K562 (cell line): ENCODE data around the gene RYR1. TPM values are rescaled to one million over a fixed set of nuclear protein-coding genes. Genes with fewer than 3 reads are reported as not detected.
A peak's percentile ranks its signal among the peaks of the same experiment; 100 is the strongest.

ENCODE experiments used
- ATAC-seq: fragments of 200-7000 bp; cut with Tn5 transposase; 3 replicates; pipeline ENCODE4 v1.9.1; 2020; ENCODE audit warnings: moderate library complexity
- BruUV-seq: library from RNA; stranded (reverse); fragments of 400-500 nt; replicated peaks from 2 replicates; lab custom pipeline; 2021; lab: Mats Ljungman, UMichigan
- CTCF ChIA-PET: fragments of 300-600 bp; formaldehyde crosslinking; extraction: SDS; loops from one replicate; lab custom pipeline; 2021; ENCODE audit warnings: low intra/inter-chr PET ratio; lab: Yijun Ruan, JAX
- POLR2A ChIA-PET: fragments of 300-600, 350-650 bp; sonication (Branson Sonifier 250); formaldehyde crosslinking; extraction: SDS; loops from one replicate; lab custom pipeline; 2021; ENCODE audit warnings: antibody characterized with exemption, inconsistent platforms; lab: Yijun Ruan, JAX
- DNase-seq, 4 experiments: peaks; one replicate each; pipeline versions ENCODE4 v3.0.0 to v3.0.0-alpha.2; 2011 to 2018; ENCODE audit warnings: low spot score in 3 of 4, mixed read lengths in 3 of 4; ENCODE audit errors: extremely low read depth in 1 of 4
- FAIRE-seq: peaks from 2 replicates; lab custom pipeline; 2011; peaks lifted over from hg19 to GRCh38; lab: Jason Lieb, UNC
- H2AFZ ChIP-seq: 2 replicates; pipeline ENCODE4 v1.6.0; 2011; ENCODE audit warnings: low read depth, low read length, control low read depth, inconsistent platforms
- H3K27ac ChIP-seq: fragments of 200-600 bp; 3 replicates; pipeline ENCODE4 v1.8.0; 2011; ENCODE audit warnings: low read depth, mild to moderate bottlenecking, control low read depth, inconsistent platforms, low read length, moderate library complexity, mixed read lengths; ENCODE audit errors: extremely low read depth
- H3K27me3 ChIP-seq, 2 experiments: fragments of 300-600 bp in 1 of 2; 2 replicates in 1 of 2; 3 replicates in 1 of 2; pipeline versions ENCODE4 v1.6.0 to v1.8.0; 2011; ENCODE audit warnings: inconsistent platforms in 2 of 2, low read length in 2 of 2, mild to moderate bottlenecking in 1 of 2, mixed read lengths in 1 of 2, moderate library complexity in 1 of 2; ENCODE audit not compliant: control insufficient read depth in 2 of 2, insufficient read depth in 2 of 2
- H3K36me3 ChIP-seq: fragments of 300-600 bp; 3 replicates; pipeline ENCODE4 v1.8.0; 2011; ENCODE audit warnings: mild to moderate bottlenecking, low read length, inconsistent platforms; ENCODE audit not compliant: control insufficient read depth, insufficient read depth
- H3K4me1 ChIP-seq, 2 experiments: fragments of 200-600 bp in 1 of 2; replicated peaks in 1 of 2; 2 replicates in 1 of 2; 3 replicates in 1 of 2; pipeline versions ENCODE4 v1.5.1 to v1.8.0; 2011; ENCODE audit warnings: inconsistent platforms in 2 of 2, low read length in 2 of 2, mild to moderate bottlenecking in 1 of 2, mixed read lengths in 1 of 2, moderate library complexity in 1 of 2; ENCODE audit not compliant: control insufficient read depth in 2 of 2, insufficient read depth in 2 of 2
- H3K4me2 ChIP-seq: 2 replicates; pipeline ENCODE4 v1.6.1; 2011; ENCODE audit warnings: low read length, control low read depth, inconsistent platforms, mixed read lengths; ENCODE audit not compliant: insufficient read depth
- H3K4me3 ChIP-seq: fragments of 200-600 bp; sonication (generic), shearing (Covaris generic); 2 replicates; pipeline ENCODE4 v1.5.1; 2016; ENCODE audit warnings: control low read depth, inconsistent platforms
- H3K79me2 ChIP-seq: fragments of 200-600 bp; 3 replicates; pipeline ENCODE4 v1.8.0; 2011; ENCODE audit warnings: low read length, inconsistent platforms; ENCODE audit not compliant: control insufficient read depth, insufficient read depth
- H3K9ac ChIP-seq, 2 experiments: 2 replicates each; pipeline versions ENCODE4 v1.6.0 to v1.6.1; 2011; ENCODE audit warnings: low read depth in 2 of 2, low read length in 2 of 2, control low read depth in 1 of 2, inconsistent platforms in 1 of 2, mild to moderate bottlenecking in 1 of 2, mixed read lengths in 1 of 2; ENCODE audit not compliant: insufficient read depth in 1 of 2
- H3K9me1 ChIP-seq: one replicate; pipeline ENCODE4 v1.6.0; 2011; ENCODE audit warnings: inconsistent platforms, mild to moderate bottlenecking, low read length, moderate library complexity; ENCODE audit not compliant: control insufficient read depth, insufficient read depth
- H3K9me3 ChIP-seq: replicated peaks from 2 replicates; pipeline ENCODE4 v1.5.1; 2011; ENCODE audit warnings: low read depth, low read length, inconsistent platforms; ENCODE audit not compliant: control insufficient read depth, insufficient read depth
- H4K20me1 ChIP-seq: replicated peaks from 2 replicates; pipeline ENCODE4 v1.6.1; 2011; ENCODE audit warnings: low read length, inconsistent platforms, mixed read lengths; ENCODE audit not compliant: control insufficient read depth, insufficient read depth
- CEBPB ChIP-seq: fragments of 450-650 bp; IDR thresholded peaks from 2 replicates; pipeline ENCODE4 v1.6.1; 2016; ENCODE audit warnings: missing genetic modification characterization, missing compliant biosample characterization
- DPF2 ChIP-seq: fragments of 450-650 bp; IDR thresholded peaks from 2 replicates; pipeline ENCODE4 v1.6.1; 2016
- FOXA3 ChIP-seq, 2 experiments: fragments of 450-650 bp in 1 of 2; sonication (generic) in 1 of 2; formaldehyde crosslinking; IDR thresholded peaks in 1 of 2; conservative IDR thresholded peaks in 1 of 2; 2 replicates each; pipeline versions ENCODE4 v1.4.0 to v1.8.0; 2020 to 2022; ENCODE audit warnings: mild to moderate bottlenecking in 2 of 2, missing genetic modification reagents in 1 of 2
- HMG20B ChIP-seq: fragments of 250-450 bp; sonication (Bioruptor Pico); IDR thresholded peaks from 2 replicates; pipeline ENCODE4 v1.5.0; 2021; ENCODE audit warnings: mild to moderate bottlenecking
- JUN ChIP-seq, 2 experiments: sonication (generic) in 1 of 2; formaldehyde crosslinking in 1 of 2; IDR thresholded peaks; 2 replicates each; pipeline versions ENCODE4 v1.6.1 to v1.8.0; 2012 to 2022; ENCODE audit warnings: borderline replicate concordance in 2 of 2, mild to moderate bottlenecking in 2 of 2, improper control_type of control experiment in 1 of 2, low read depth in 1 of 2, low read length in 1 of 2, missing genetic modification reagents in 1 of 2
- MAFG ChIP-seq: fragments of 450-650 bp; conservative IDR thresholded peaks from 2 replicates; pipeline ENCODE4 v1.6.1; 2016; ENCODE audit warnings: missing genetic modification characterization, missing compliant biosample characterization
- MYNN ChIP-seq, 2 experiments: sonication (generic); formaldehyde crosslinking in 1 of 2; IDR thresholded peaks; 2 replicates each; pipeline versions ENCODE4 v1.5.0 to v1.6.1; 2016 to 2020; ENCODE audit warnings: antibody characterized with exemption in 1 of 2, missing genetic modification reagents in 1 of 2
- NFATC3 ChIP-seq: fragments of 450-650 bp; IDR thresholded peaks from 2 replicates; pipeline ENCODE4 v1.6.1; 2017; ENCODE audit warnings: mild to moderate bottlenecking
- SMAD1 ChIP-seq: fragments of 150-350 bp; IDR thresholded peaks from 2 replicates; pipeline ENCODE4 v1.6.1; 2014; ENCODE audit warnings: low read length, low read depth; ENCODE audit not compliant: partially characterized antibody
- SRSF3 ChIP-seq: fragments of 200-400 bp; formaldehyde crosslinking; IDR thresholded peaks from 2 replicates; pipeline ENCODE4 v1.6.1; 2016; ENCODE audit warnings: mild to moderate bottlenecking, low read length, moderate library complexity; ENCODE audit not compliant: insufficient read depth
- ZBTB1 ChIP-seq: sonication (generic); formaldehyde crosslinking; IDR thresholded peaks from 2 replicates; pipeline ENCODE4 v1.8.1; 2023; ENCODE audit warnings: missing genetic modification reagents, low read depth, mild to moderate bottlenecking, borderline replicate concordance
- ZBTB17 ChIP-seq: fragments of 450-650 bp; formaldehyde crosslinking; IDR thresholded peaks from 2 replicates; pipeline ENCODE4 v1.4.0; 2020; ENCODE audit warnings: mild to moderate bottlenecking
- ZNF277 ChIP-seq: fragments of 250-450 bp; sonication (Bioruptor Pico); IDR thresholded peaks from 2 replicates; pipeline ENCODE4 v1.8.0; 2022; ENCODE audit warnings: inconsistent platforms, mild to moderate bottlenecking, moderate library complexity, borderline replicate concordance
- ZNF324 ChIP-seq: fragments of 250-450 bp; sonication (Bioruptor Pico); IDR thresholded peaks from 2 replicates; pipeline ENCODE4 v1.4.0; 2020; ENCODE audit warnings: mild to moderate bottlenecking
- whole genome bisulfite sequencing: fragments of 100-300 bp; shearing (Covaris generic); methylation state at CpG from one replicate; pipeline ENCODE4 v1.1.6; 2016; ENCODE audit warnings: low coverage, mixed read lengths; ENCODE audit not compliant: insufficient coverage; ENCODE audit errors: missing lambda C conversion rate; 5-methylcytosine and 5-hydroxymethylcytosine counted together
- in situ Hi-C: fragments of 300-500 bp; cut with MboI; formaldehyde crosslinking; loops from 4 replicates; pipeline ENCODE4 v1.15.0; 2018; ENCODE audit warnings: inconsistent platforms, mixed read lengths
- intact Hi-C: fragments of 100-400 bp; cut with micrococcal nuclease; formaldehyde crosslinking; loops from 2 replicates; pipeline ENCODE4 v1.14.2; 2022
- polyA plus RNA-seq, 8 experiments: library from polyadenylated mRNA; depleted of rRNA in 4 of 8; stranded (reverse) in 5 of 8; unstranded in 3 of 8; fragments of >200 nt; fragmentation: Nextera tagmentation in 2 of 8; fragmentation: Illumina TruSeq in 1 of 8; extraction: Ambion mirVana in 2 of 8; extraction: Trizol in 1 of 8; gene quantifications; 2 replicates each; pipeline versions ENCODE4 v1.2.1 to v1.2.3, GENCODE V29; 2011 to 2014; ENCODE audit warnings: inconsistent platforms in 1 of 8, missing spikeins in 1 of 8
- total RNA-seq, 7 experiments: library from RNA; depleted of rRNA in 6 of 7; stranded (reverse); fragments of >200 nt in 6 of 7; fragmentation: Illumina TruSeq in 2 of 7; extraction: Trizol in 2 of 7; gene quantifications; 2 replicates each; pipeline versions ENCODE4 v1.2.1 to v1.2.3, GENCODE V29; 2011 to 2021; ENCODE audit warnings: low replicate concordance in 1 of 7

Gene RYR1
- total and polyA plus RNA-seq, 9 of the 15 experiments (the other 6 are each of a cell fraction or from before 2014, with no cell fraction given): 0.11 to 7.4 (median 3.7) TPM

- TF ChIP-seq JUN (IDR thresholded peaks at IDR 0.05; ENCODE audit: borderline replicate concordance, low read depth, low read length) (no peak), JUN (CRISPR knock-in tag; IDR thresholded peaks at IDR 0.05; ENCODE audit: borderline replicate concordance) (no peak), SMAD1 (no peak), HMG20B (CRISPR knock-in tag) (no peak), ZNF324 (CRISPR knock-in tag) (no peak), ZBTB17 (CRISPR knock-in tag) (no peak), ZNF277 (CRISPR knock-in tag) (no peak), SRSF3 (no peak)
Observed at GRCh38 chr19:38422438-38422837, 11.1 kb upstream of the RYR1 start (continued).

- no peaks in the 10 kb centered on the region for H3K36me3 ChIP-seq
- intact Hi-C loops: no loop called here
- no peaks in the 10 kb centered on the region for H3K9me1 ChIP-seq
- ChIA-PET CTCF (no interaction called here), POLR2A (interaction anchor here (1.1 to 1.3 kb wide), 4 partner anchors 9 to 13 kb away, joined by 3 to 6 read pairs (median 4); no protein-coding TSS in a partner anchor)
- H3K4me3 ChIP-seq: no peak overlapping the region
- TF ChIP-seq DPF2 (no peak), FOXA3 (CRISPR knock-in tag; conservative IDR thresholded peaks at IDR 0.05 in 1 of 2, IDR thresholded peaks at IDR 0.05 in 1 of 2) (no peak), MAFG (no peak), CEBPB (tag) (peak; percentile 47; the same call in 1 of the 2 replicates), ZBTB1 (CRISPR knock-in tag) (no peak), MYNN (IDR thresholded peaks at IDR 0.05) (no peak), MYNN (CRISPR knock-in tag; IDR thresholded peaks at IDR 0.05) (no peak), NFATC3 (no peak)
- no peak overlapping the region for H2AFZ ChIP-seq
- H3K27ac ChIP-seq: no peak overlapping the region
- peaks cover 4% of the 10 kb centered on the region; the same call in 1 of the 3 replicates for H3K79me2 ChIP-seq
- H3K9ac ChIP-seq: no peak overlapping the region
- DNase-seq: no peak
- in situ Hi-C loops: no loop called here
- H3K4me1 ChIP-seq: peaks cover 17 to 26% of the 10 kb centered on the region in 2 experiments; a peak in 4 of 5 replicates
- no peak for FAIRE-seq
- H3K4me2 ChIP-seq: no peak overlapping the region
- no peak for ATAC-seq
- H3K27me3 ChIP-seq: no peaks in the 10 kb centered on the region
- no peaks in the 10 kb centered on the region for H4K20me1 ChIP-seq
- no peaks in the 10 kb centered on the region for H3K9me3 ChIP-seq
- BruUV-seq: no TSS peak
- WGBS: 60% methylated on average over 3 of the region's 5 CpGs
Observed at GRCh38 chr19:38424272-38424671, 9.2 kb upstream of the RYR1 start.
